PC-3 (cell line): Measurements from ENCODE around the gene STIMATE.

Experiments used
- EZH2 ChIP-seq: fragments of 300-600 bp; sonication (generic); IDR thresholded peaks from one replicate; pipeline ENCODE4 v1.6.1; 2017; ENCODE audit warnings: antibody characterized with exemption, mild to moderate bottlenecking, low read length; ENCODE audit not compliant: unreplicated experiment
- TF ChIP-seq, protein P1 (sequence below): fragments of 300-600 bp; sonication (generic); conservative IDR thresholded peaks from 2 replicates; pipeline ENCODE4 v1.5.1; 2017; ENCODE audit warnings: antibody characterized with exemption, low read depth, mild to moderate bottlenecking, low read length

DNA sequence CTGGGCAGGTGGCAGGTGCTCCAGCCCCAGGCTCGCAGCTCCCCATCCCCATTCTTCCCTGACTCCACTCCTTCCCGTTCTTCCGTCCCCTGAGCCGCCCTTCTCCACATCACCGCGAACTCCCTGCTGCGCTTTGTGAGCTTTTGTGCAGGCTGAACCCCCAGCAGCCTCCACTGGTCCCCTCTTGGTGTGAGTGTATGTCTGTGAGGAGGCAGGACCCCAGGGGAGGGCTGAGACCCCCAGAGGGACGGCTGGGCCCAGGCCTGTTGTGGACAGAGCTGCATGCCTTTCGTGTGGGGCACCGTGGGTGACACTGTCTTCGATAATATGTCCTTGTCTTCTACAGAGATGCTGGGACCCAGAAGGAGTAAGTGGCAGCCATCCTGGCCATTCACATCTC is 110.1 kb downstream of the STIMATE start:
- TF ChIP-seq, protein P1, sequence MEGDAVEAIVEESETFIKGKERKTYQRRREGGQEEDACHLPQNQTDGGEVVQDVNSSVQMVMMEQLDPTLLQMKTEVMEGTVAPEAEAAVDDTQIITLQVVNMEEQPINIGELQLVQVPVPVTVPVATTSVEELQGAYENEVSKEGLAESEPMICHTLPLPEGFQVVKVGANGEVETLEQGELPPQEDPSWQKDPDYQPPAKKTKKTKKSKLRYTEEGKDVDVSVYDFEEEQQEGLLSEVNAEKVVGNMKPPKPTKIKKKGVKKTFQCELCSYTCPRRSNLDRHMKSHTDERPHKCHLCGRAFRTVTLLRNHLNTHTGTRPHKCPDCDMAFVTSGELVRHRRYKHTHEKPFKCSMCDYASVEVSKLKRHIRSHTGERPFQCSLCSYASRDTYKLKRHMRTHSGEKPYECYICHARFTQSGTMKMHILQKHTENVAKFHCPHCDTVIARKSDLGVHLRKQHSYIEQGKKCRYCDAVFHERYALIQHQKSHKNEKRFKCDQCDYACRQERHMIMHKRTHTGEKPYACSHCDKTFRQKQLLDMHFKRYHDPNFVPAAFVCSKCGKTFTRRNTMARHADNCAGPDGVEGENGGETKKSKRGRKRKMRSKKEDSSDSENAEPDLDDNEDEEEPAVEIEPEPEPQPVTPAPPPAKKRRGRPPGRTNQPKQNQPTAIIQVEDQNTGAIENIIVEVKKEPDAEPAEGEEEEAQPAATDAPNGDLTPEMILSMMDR = no peak
- TF ChIP-seq EZH2 = no peak
